Fibroblast of lung (primary cell): Measurements from ENCODE around the gene OBSCN. TPM values are rescaled to one million over a fixed set of nuclear protein-coding genes. Genes with fewer than 3 reads are reported as not detected.

ENCODE experiments used
- DNase-seq, 2 donors: peaks; one replicate each; pipeline versions ENCODE4 v3.0.0 to v3.0.0-alpha.2; 2010; ENCODE audit warnings: low read depth in 2 of 2
- H2AFZ ChIP-seq: 2 replicates; pipeline ENCODE4 v1.5.1; 2012; ENCODE audit warnings: low read length, control low read depth, inconsistent platforms
- H3K27ac ChIP-seq: 2 replicates; pipeline ENCODE4 v1.5.1; 2011; ENCODE audit warnings: low read length, control low read depth; ENCODE audit not compliant: insufficient read depth
- H3K27me3 ChIP-seq: 2 replicates; pipeline ENCODE4 v1.5.1; 2011; ENCODE audit warnings: mild to moderate bottlenecking, low read length; ENCODE audit not compliant: control insufficient read depth, insufficient read depth
- H3K36me3 ChIP-seq: 2 replicates; pipeline ENCODE4 v1.5.1; 2011; ENCODE audit warnings: low read length; ENCODE audit not compliant: control insufficient read depth, insufficient read depth
- H3K4me1 ChIP-seq: 2 replicates; pipeline ENCODE4 v1.5.1; 2011; ENCODE audit warnings: low read length; ENCODE audit not compliant: control insufficient read depth, insufficient read depth; ENCODE audit errors: extremely low read depth
- H3K4me2 ChIP-seq: 2 replicates; pipeline ENCODE4 v1.5.1; 2011; ENCODE audit warnings: low read length, control low read depth; ENCODE audit not compliant: insufficient read depth; ENCODE audit errors: extremely low read depth
- H3K4me3 ChIP-seq, 4 experiments: fragments of 200-600 bp in 1 of 4; sonication (generic) in 1 of 4; replicated peaks in 1 of 4; 2 replicates each; pipeline ENCODE4 v1.5.1; 2011 to 2016; ENCODE audit warnings: low read length in 4 of 4, low read depth in 3 of 4, mild to moderate bottlenecking in 3 of 4, control low read depth in 2 of 4, inconsistent platforms in 1 of 4, mixed read lengths in 1 of 4; ENCODE audit not compliant: insufficient read depth in 1 of 4; ENCODE audit errors: control extremely low read depth in 1 of 4
- H3K79me2 ChIP-seq: 2 replicates; pipeline ENCODE4 v1.5.1; 2012; ENCODE audit warnings: mild to moderate bottlenecking, low read length, inconsistent platforms; ENCODE audit not compliant: control insufficient read depth, insufficient read depth
- H3K9ac ChIP-seq: 2 replicates; pipeline ENCODE4 v1.5.1; 2011; ENCODE audit warnings: mild to moderate bottlenecking, low read length, control low read depth; ENCODE audit not compliant: insufficient read depth
- H3K9me3 ChIP-seq: 2 replicates; pipeline ENCODE4 v1.5.1; 2012; ENCODE audit warnings: low read depth, low read length; ENCODE audit not compliant: control insufficient read depth, insufficient read depth
- H4K20me1 ChIP-seq: 2 replicates; pipeline ENCODE4 v1.5.1; 2011; ENCODE audit warnings: low read length; ENCODE audit not compliant: control insufficient read depth, insufficient read depth; ENCODE audit errors: extremely low read depth
- CTCF ChIP-seq, 2 donors: IDR thresholded peaks in 1 of 2; conservative IDR thresholded peaks in 1 of 2; 1 replicate in 1 of 2; 2 replicates in 1 of 2; pipeline ENCODE4 v1.5.1; 2011 to 2012; ENCODE audit warnings: low read length in 2 of 2, control low read depth in 1 of 2, inconsistent platforms in 1 of 2, low read depth in 1 of 2, mild to moderate bottlenecking in 1 of 2
- EZH2 ChIP-seq: IDR thresholded peaks from 2 replicates; pipeline ENCODE4 v1.5.1; 2012; ENCODE audit warnings: low read length, control low read depth, mild to moderate bottlenecking; ENCODE audit errors: missing control alignments
- polyA plus RNA-seq, 2 donors: library from polyadenylated mRNA; depleted of rRNA in 1 of 2; stranded (reverse) in 1 of 2; unstranded in 1 of 2; fragments of >200 nt; gene quantifications; 2 replicates each; pipeline ENCODE4 v1.2.1, GENCODE V29; 2011 to 2012; ENCODE audit warnings: missing spikeins in 1 of 2
- total RNA-seq: library from RNA; depleted of rRNA; stranded (reverse); fragments of >200 nt; gene quantifications from 2 replicates; pipeline ENCODE4 v1.2.1, GENCODE V29; 2014

OBSCN gene
- total and polyA plus RNA-seq, 2 donors (not counting 1 experiment from before 2014, with no cell fraction given), result 0.87 to 16.8 TPM

GRCh38 chr1:228393268-228393701 lies 185.4 kb downstream of the OBSCN start:
- no peaks in the 10 kb centered on the region for H3K27me3 ChIP-seq
- no peaks in the 10 kb centered on the region for H4K20me1 ChIP-seq
- H3K27ac ChIP-seq, result no peak overlapping the region
- no peak overlapping the region for H3K4me3 ChIP-seq
- DNase-seq, result peak; percentile 72 to 77
- no peak overlapping the region for H2AFZ ChIP-seq
- no peak overlapping the region for H3K9ac ChIP-seq
- H3K79me2 ChIP-seq, result no peaks in the 10 kb centered on the region
- H3K4me1 ChIP-seq, result peaks cover 10% of the 10 kb centered on the region
- no peak overlapping the region for H3K4me2 ChIP-seq
- H3K9me3 ChIP-seq, result no peaks in the 10 kb centered on the region
- peaks cover 10% of the 10 kb centered on the region for H3K36me3 ChIP-seq
- TF ChIP-seq EZH2 (no peak), CTCF (conservative IDR thresholded peaks at IDR 0.05 in 1 of 2, IDR thresholded peaks at IDR 0.05 in 1 of 2; ENCODE audit: low read depth in 1 of 2, low read length in 2 of 2) (peak; percentile 66 to 69)

- Histone ChIP-seq H3K9ac (no peak overlapping the region), H3K27me3 (no peaks in the 10 kb centered on the region), H3K36me3 (peaks cover 11% of the 10 kb centered on the region), H3K4me3 (no peak overlapping the region), H3K27ac (no peak overlapping the region), H3K9me3 (no peaks in the 10 kb centered on the region), H3K4me1 (peaks cover 10% of the 10 kb centered on the region), H3K79me2 (no peaks in the 10 kb centered on the region), H2AFZ (no peak overlapping the region), H3K4me2 (no peak overlapping the region), H4K20me1 (no peaks in the 10 kb centered on the region)
- no peak for DNase-seq
- TF ChIP-seq CTCF (conservative IDR thresholded peaks at IDR 0.05 in 1 of 2, IDR thresholded peaks at IDR 0.05 in 1 of 2; ENCODE audit: low read depth in 1 of 2, low read length in 2 of 2) (no peak), EZH2 (no peak)
Measured at GRCh38 chr1:228393811-228394570, 186.1 kb downstream of the OBSCN start.

GRCh38 chr1:228394571-228395394 lies 186.9 kb downstream of the OBSCN start:
- H3K9me3 ChIP-seq, result no peaks in the 10 kb centered on the region
- H3K27ac ChIP-seq, result no peak overlapping the region
- TF ChIP-seq EZH2, result no peak
- H3K9ac ChIP-seq, result no peak overlapping the region
- no peak overlapping the region for H3K4me2 ChIP-seq
- no peak overlapping the region for H2AFZ ChIP-seq
- no peak overlapping the region for H3K4me3 ChIP-seq
- no peaks in the 10 kb centered on the region for H3K27me3 ChIP-seq
- H4K20me1 ChIP-seq, result no peaks in the 10 kb centered on the region
- H3K79me2 ChIP-seq, result no peaks in the 10 kb centered on the region
- peaks cover 10% of the 10 kb centered on the region for H3K4me1 ChIP-seq
- H3K36me3 ChIP-seq, result peaks cover 12% of the 10 kb centered on the region
- no peak for DNase-seq
